MM.1S (cell line): ENCODE results near the gene TMEM132E.

Source experiments
- EZH2 ChIP-seq: fragments of 300-600 bp; sonication (generic); optimal IDR thresholded peaks from 2 replicates; pipeline ENCODE3; 2017; ENCODE audit warnings: low read depth, mild to moderate bottlenecking, antibody characterized with exemption, low read length, mixed read lengths
- TF ChIP-seq, protein P1 (sequence below): fragments of 300-600 bp; sonication (generic); IDR thresholded peaks from 2 replicates; pipeline ENCODE4 v1.5.1; 2016; ENCODE audit warnings: antibody characterized with exemption, low read length, mixed read lengths

DNA sequence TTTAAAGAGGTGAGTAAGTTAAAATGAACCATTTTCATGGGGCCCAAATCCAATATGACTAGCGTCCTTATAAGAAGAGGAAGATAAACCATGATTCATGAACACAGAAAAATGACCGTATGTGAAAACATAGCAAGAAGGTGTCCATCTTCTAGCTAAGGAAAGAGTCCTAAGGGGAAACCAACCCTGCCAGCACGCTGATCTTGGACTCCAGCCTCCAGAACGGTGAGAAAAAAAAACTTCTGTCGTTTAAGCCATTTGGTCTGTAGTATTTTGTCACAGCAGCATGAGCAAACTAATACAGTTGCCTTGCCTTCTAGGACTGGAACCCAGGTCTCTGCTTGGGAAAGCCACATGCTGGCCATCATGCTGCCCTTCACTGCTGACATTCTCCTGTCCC lies 4.2 kb upstream of the TMEM132E start:
- TF ChIP-seq EZH2, result no peak
- TF ChIP-seq, protein P1, sequence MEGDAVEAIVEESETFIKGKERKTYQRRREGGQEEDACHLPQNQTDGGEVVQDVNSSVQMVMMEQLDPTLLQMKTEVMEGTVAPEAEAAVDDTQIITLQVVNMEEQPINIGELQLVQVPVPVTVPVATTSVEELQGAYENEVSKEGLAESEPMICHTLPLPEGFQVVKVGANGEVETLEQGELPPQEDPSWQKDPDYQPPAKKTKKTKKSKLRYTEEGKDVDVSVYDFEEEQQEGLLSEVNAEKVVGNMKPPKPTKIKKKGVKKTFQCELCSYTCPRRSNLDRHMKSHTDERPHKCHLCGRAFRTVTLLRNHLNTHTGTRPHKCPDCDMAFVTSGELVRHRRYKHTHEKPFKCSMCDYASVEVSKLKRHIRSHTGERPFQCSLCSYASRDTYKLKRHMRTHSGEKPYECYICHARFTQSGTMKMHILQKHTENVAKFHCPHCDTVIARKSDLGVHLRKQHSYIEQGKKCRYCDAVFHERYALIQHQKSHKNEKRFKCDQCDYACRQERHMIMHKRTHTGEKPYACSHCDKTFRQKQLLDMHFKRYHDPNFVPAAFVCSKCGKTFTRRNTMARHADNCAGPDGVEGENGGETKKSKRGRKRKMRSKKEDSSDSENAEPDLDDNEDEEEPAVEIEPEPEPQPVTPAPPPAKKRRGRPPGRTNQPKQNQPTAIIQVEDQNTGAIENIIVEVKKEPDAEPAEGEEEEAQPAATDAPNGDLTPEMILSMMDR, result no peak
